Esophagus muscularis mucosa (tissue), 4 donors: Measurements from ENCODE around the gene TASL.

Experiments used
- EP300 ChIP-seq: sonication (generic); formaldehyde crosslinking; IDR thresholded peaks from one replicate; pipeline ENCODE4 v1.6.1; 2017; ENCODE audit warnings: antibody characterized with exemption
- POLR2A ChIP-seq: fragments of 450-650 bp; IDR thresholded peaks from one replicate; pipeline ENCODE4 v1.6.1; 2017; ENCODE audit warnings: antibody characterized with exemption, moderate library complexity, mild to moderate bottlenecking, low read depth
- POLR2AphosphoS5 ChIP-seq, 2 donors: sonication (generic); formaldehyde crosslinking; IDR thresholded peaks; one replicate each; pipeline ENCODE4 v1.6.1; 2017; ENCODE audit warnings: antibody characterized with exemption in 2 of 2
- TF ChIP-seq, protein P1 (sequence below), 3 experiments: fragments of 200-600 bp in 2 of 3; fragments of 450-650 bp in 1 of 3; sonication (generic) in 2 of 3; IDR thresholded peaks; one replicate each; pipeline ENCODE4 v1.5.1; 2017 to 2019; ENCODE audit warnings: antibody characterized with exemption in 3 of 3, mild to moderate bottlenecking in 2 of 3, moderate library complexity in 1 of 3

DNA sequence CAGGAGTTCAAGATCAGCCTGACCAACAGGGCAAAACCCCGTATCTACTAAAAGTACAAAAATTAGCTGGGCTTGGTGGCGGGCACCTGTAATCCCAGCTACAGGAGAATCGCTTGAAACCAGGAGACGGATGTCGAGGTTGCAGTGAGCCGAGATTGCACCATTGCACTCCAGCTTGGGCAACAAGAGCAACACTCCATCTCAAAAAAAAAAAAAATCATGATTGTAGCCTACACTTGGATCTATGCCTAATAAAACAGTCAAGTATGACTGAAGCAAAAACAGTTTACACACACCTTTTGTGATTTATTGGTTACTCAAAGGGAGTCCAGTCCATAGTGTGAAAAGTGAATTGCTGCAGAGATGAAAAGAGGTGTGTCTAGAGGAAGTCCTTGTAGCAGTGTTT lies 34.7 kb upstream of the TASL start:
- TF ChIP-seq POLR2A = no peak
- TF ChIP-seq, protein P1, sequence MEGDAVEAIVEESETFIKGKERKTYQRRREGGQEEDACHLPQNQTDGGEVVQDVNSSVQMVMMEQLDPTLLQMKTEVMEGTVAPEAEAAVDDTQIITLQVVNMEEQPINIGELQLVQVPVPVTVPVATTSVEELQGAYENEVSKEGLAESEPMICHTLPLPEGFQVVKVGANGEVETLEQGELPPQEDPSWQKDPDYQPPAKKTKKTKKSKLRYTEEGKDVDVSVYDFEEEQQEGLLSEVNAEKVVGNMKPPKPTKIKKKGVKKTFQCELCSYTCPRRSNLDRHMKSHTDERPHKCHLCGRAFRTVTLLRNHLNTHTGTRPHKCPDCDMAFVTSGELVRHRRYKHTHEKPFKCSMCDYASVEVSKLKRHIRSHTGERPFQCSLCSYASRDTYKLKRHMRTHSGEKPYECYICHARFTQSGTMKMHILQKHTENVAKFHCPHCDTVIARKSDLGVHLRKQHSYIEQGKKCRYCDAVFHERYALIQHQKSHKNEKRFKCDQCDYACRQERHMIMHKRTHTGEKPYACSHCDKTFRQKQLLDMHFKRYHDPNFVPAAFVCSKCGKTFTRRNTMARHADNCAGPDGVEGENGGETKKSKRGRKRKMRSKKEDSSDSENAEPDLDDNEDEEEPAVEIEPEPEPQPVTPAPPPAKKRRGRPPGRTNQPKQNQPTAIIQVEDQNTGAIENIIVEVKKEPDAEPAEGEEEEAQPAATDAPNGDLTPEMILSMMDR (IDR thresholded peaks at IDR 0.05) = no peak
- TF ChIP-seq EP300 = no peak
- no peak for TF ChIP-seq POLR2AphosphoS5 (IDR thresholded peaks at IDR 0.05)
